Loucy (cell line): ENCODE results near the gene KLK15.

Source experiments
- H2AFZ ChIP-seq: fragments of 200-600 bp; sonication (generic); 2 replicates; pipeline ENCODE4 v1.6.0; 2016; ENCODE audit warnings: antibody characterized with exemption, mild to moderate bottlenecking, low read length, moderate library complexity
- H3F3A ChIP-seq: fragments of 200-600 bp; 2 replicates; pipeline ENCODE4 v1.6.0; 2016; ENCODE audit warnings: antibody characterized with exemption, low read depth, mild to moderate bottlenecking
- H3K27me3 ChIP-seq: fragments of 200-600 bp; sonication (generic); 2 replicates; pipeline ENCODE4 v1.6.1; 2014; ENCODE audit warnings: low read length, mild to moderate bottlenecking; ENCODE audit not compliant: insufficient read depth, poor library complexity, severe bottlenecking
- H3K36me3 ChIP-seq: fragments of 200-600 bp; sonication (generic); 2 replicates; pipeline ENCODE4 v1.6.1; 2016; ENCODE audit warnings: low read length; ENCODE audit not compliant: insufficient read depth
- H3K4me1 ChIP-seq: fragments of 200-600 bp; sonication (generic); 2 replicates; pipeline ENCODE4 v1.5.1; 2014; ENCODE audit warnings: low read length, mild to moderate bottlenecking; ENCODE audit not compliant: insufficient read depth, poor library complexity, severe bottlenecking
- H3K4me2 ChIP-seq: fragments of 200-600 bp; sonication (generic); 2 replicates; pipeline ENCODE4 v1.6.0; 2014; ENCODE audit warnings: antibody characterized with exemption, low read length, low read depth, mild to moderate bottlenecking; ENCODE audit not compliant: poor library complexity, severe bottlenecking
- H3K4me3 ChIP-seq: fragments of 200-600 bp; sonication (generic); 2 replicates; pipeline ENCODE4 v1.5.1; 2014; ENCODE audit warnings: low read length, mild to moderate bottlenecking, mixed read lengths; ENCODE audit not compliant: poor library complexity, severe bottlenecking
- H3K79me2 ChIP-seq: fragments of 200-600 bp; sonication (generic); 2 replicates; pipeline ENCODE4 v1.6.1; 2014; ENCODE audit warnings: low read length; ENCODE audit not compliant: insufficient read depth
- H3K9ac ChIP-seq: fragments of 200-600 bp; sonication (generic); 2 replicates; pipeline ENCODE4 v1.6.0; 2014; ENCODE audit warnings: mild to moderate bottlenecking, low read depth, low read length, moderate library complexity; ENCODE audit not compliant: poor library complexity, severe bottlenecking
- H3K9me2 ChIP-seq: fragments of 200-600 bp; sonication (generic); replicated peaks from 2 replicates; pipeline ENCODE4 v1.6.1; 2016; ENCODE audit warnings: low read depth, low read length, mixed read lengths
- H3K9me3 ChIP-seq: fragments of 200-600 bp; sonication (generic); 2 replicates; pipeline ENCODE4 v1.6.1; 2014; ENCODE audit warnings: mild to moderate bottlenecking, antibody characterized with exemption, low read length, low read depth; ENCODE audit not compliant: insufficient read depth
- H4K20me1 ChIP-seq: fragments of 200-600 bp; sonication (generic); 2 replicates; pipeline ENCODE4 v1.6.0; 2014; ENCODE audit warnings: antibody characterized with exemption, low read length, mild to moderate bottlenecking; ENCODE audit not compliant: insufficient read depth, poor library complexity, severe bottlenecking
- CTCF ChIP-seq: fragments of 200-600 bp; sonication (generic); conservative IDR thresholded peaks from 2 replicates; pipeline ENCODE4 v1.5.1; 2014; ENCODE audit warnings: mild to moderate bottlenecking, antibody characterized with exemption, low read length
- EZH2phosphoT487 ChIP-seq: fragments of 200-600 bp; IDR thresholded peaks from 2 replicates; pipeline ENCODE4 v1.6.1; 2018; ENCODE audit warnings: antibody characterized with exemption, mild to moderate bottlenecking, moderate library complexity, borderline replicate concordance

Gene KLK15

DNA sequence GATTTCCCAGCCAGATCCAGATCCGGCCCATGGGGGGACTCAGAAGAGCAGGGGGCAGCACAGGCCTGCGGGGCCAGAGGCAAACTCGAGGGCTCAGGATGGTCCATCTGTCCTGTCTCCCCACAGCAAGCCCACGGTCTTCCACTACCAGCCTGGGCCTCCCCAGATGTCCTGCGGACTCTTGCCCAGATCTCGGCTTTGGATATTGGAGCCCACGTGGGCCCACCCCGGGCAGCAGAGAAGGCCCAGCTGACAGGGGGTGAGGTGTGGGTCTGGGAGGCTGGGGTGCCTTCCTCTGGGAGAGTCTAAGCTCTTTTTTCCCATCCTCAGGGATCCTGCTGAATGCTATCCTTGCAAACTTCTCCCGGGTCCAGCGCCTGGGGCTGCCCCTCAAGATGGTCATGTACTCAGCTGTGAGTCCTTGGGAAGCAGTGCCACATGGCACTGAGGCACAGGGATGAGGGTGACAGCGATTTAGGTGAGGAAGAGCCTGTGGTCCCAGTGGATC is 39.8 kb downstream of the KLK15 start:
- no peak overlapping the region for H3K4me2 ChIP-seq
- 0 out of 2 replicates have a peak, but pooled peaks cover 4% of the 10 kb centered on the region for H3F3A ChIP-seq
- H3K9me2 ChIP-seq, result no peaks in the 10 kb centered on the region
- no peak overlapping the region for H3K4me3 ChIP-seq
- H3K4me1 ChIP-seq, result no peaks in the 10 kb centered on the region
- peaks cover 34% of the 10 kb centered on the region for H4K20me1 ChIP-seq
- TF ChIP-seq CTCF (no peak), EZH2phosphoT487 (no peak)
- H3K9ac ChIP-seq, result no peak overlapping the region
- no peaks in the 10 kb centered on the region for H3K27me3 ChIP-seq
- H2AFZ ChIP-seq, result no peak overlapping the region
- H3K79me2 ChIP-seq, result peaks cover 11% of the 10 kb centered on the region; the same call in 1 of the 2 replicates
- peaks cover 36% of the 10 kb centered on the region; the same call in 1 of the 2 replicates for H3K36me3 ChIP-seq
- H3K9me3 ChIP-seq, result no peaks in the 10 kb centered on the region

DNA sequence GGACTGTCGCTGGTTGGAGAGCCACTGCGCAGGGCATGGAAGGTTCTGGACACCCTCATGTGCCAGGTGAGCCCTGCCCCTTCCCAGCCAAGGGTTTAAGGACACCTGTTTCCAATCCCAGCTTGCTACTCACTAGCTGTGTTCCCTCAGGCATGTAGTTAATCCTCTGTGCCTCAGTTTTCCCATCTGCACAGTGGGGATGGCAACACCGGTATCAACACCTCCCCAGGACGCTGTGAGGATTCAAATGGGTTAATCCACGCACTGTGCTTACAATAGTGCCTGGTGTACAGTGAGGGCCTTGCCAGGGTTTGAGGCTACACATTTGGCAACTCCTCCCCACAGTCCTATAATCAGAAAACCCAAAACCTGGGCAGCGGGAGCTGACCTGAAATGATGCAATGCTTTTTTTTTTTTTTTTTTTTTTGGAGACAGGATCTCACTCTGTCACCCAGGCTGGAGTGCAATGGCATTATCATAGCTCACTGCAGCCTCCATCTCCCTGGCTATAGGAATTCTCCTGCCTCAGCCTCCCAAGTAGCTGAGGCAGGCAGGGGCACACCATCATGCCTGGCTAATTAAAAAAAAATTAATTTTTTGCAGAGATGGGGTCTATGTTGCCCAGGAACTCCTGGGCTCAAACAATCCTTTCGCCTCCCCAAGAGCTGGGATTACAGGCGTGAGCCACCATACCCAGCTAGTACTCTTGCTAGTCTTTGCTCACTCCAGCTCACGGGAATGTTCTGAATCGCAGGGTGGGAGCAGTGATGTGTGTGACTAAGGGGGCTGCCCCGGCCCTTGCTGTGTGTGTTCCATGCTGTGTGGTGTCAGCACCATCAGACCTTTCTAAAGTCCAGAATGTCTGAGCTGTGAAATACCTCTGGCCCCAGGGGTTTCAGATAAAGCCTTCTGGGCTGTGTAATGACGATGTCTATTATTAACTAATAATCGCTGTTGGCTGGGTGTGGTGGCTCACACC is 40.8 kb downstream of the KLK15 start:
- Histone ChIP-seq H3K36me3 (peaks cover 25% of the 10 kb centered on the region; the same call in 1 of the 2 replicates), H2AFZ (no peak overlapping the region), H4K20me1 (peaks cover 24% of the 10 kb centered on the region), H3K9ac (no peak overlapping the region), H3K4me2 (no peak overlapping the region), H3K9me3 (no peaks in the 10 kb centered on the region), H3F3A (0 out of 2 replicates have a peak, but pooled peaks cover 4% of the 10 kb centered on the region), H3K27me3 (no peaks in the 10 kb centered on the region), H3K4me1 (no peaks in the 10 kb centered on the region), H3K4me3 (no peak overlapping the region), H3K9me2 (no peaks in the 10 kb centered on the region), H3K79me2 (peaks cover under 1% of the 10 kb centered on the region; the same call in 1 of the 2 replicates)
- TF ChIP-seq CTCF (no peak), EZH2phosphoT487 (no peak)

- Histone ChIP-seq H3K4me1 (no peaks in the 10 kb centered on the region), H4K20me1 (peaks cover 16% of the 10 kb centered on the region), H3K36me3 (peaks cover 17% of the 10 kb centered on the region; the same call in 1 of the 2 replicates), H3K4me3 (no peak overlapping the region), H2AFZ (no peak overlapping the region), H3K79me2 (no peaks in the 10 kb centered on the region), H3K9me3 (no peaks in the 10 kb centered on the region), H3K9me2 (no peaks in the 10 kb centered on the region), H3F3A (0 out of 2 replicates have a peak, but pooled peaks cover 4% of the 10 kb centered on the region), H3K4me2 (no peak overlapping the region), H3K27me3 (no peaks in the 10 kb centered on the region), H3K9ac (no peak overlapping the region)
- TF ChIP-seq EZH2phosphoT487 (no peak), CTCF (no peak)
These were observed 41.6 kb downstream of the KLK15 start for GRCh38 chr19:50791594-50792271.
